IMR-90 (cell line): Measurements from ENCODE around the gene SLC2A2. TPM values are rescaled to one million over a fixed set of nuclear protein-coding genes. Genes with fewer than 3 reads are reported as not detected.

Source experiments
- ATAC-seq: fragments of 200-7000 bp; cut with Tn5 transposase; 2 replicates; pipeline ENCODE4 v1.9.1; 2020; ENCODE audit warnings: low read depth, mild to moderate bottlenecking, moderate library complexity
- BruUV-seq: library from RNA; stranded (reverse); fragments of 400-500 nt; replicated peaks from 2 replicates; lab custom pipeline; 2021; lab: Mats Ljungman, UMichigan
- CTCF ChIA-PET: fragments of 300-600 bp; formaldehyde crosslinking; extraction: SDS; loops from one replicate; lab custom pipeline; 2021; ENCODE audit warnings: antibody characterized with exemption; lab: Yijun Ruan, JAX
- POLR2A ChIA-PET: fragments of 300-600 bp; sonication (Branson Sonifier 250); formaldehyde crosslinking; loops from one replicate; lab custom pipeline; 2022; ENCODE audit warnings: antibody characterized with exemption; ENCODE audit not compliant: unreplicated experiment; lab: Charles Lee
- DNase-seq: peaks from one replicate; pipeline ENCODE4 v3.0.0; 2013
- H2AFZ ChIP-seq: replicated peaks from 2 replicates; pipeline ENCODE3; 2013; ENCODE audit warnings: low read length, mild to moderate bottlenecking; ENCODE audit not compliant: poor library complexity
- H2AK5ac ChIP-seq: 2 replicates; pipeline ENCODE4 v1.6.1; 2013; ENCODE audit warnings: low read depth, low read length, inconsistent platforms
- H2AK9ac ChIP-seq: replicated peaks from 2 replicates; pipeline ENCODE3; 2013; ENCODE audit warnings: mild to moderate bottlenecking, low read depth, low read length, moderate library complexity; ENCODE audit not compliant: poor library complexity
- H2BK120ac ChIP-seq: 2 replicates; pipeline ENCODE4 v1.6.1; 2013; ENCODE audit warnings: low read depth, low read length, inconsistent platforms
- H2BK15ac ChIP-seq: 3 replicates; pipeline ENCODE4 v1.6.1; 2013; ENCODE audit warnings: low read depth, low read length, inconsistent platforms
- H2BK20ac ChIP-seq: 2 replicates; pipeline ENCODE4 v1.6.1; 2013; ENCODE audit warnings: low read depth, mild to moderate bottlenecking, inconsistent platforms, low read length, moderate library complexity
- H2BK5ac ChIP-seq: 2 replicates; pipeline ENCODE4 v1.6.1; 2013; ENCODE audit warnings: mild to moderate bottlenecking, low read depth, low read length, inconsistent platforms; ENCODE audit not compliant: poor library complexity, severe bottlenecking
- H3K14ac ChIP-seq: replicated peaks from 2 replicates; pipeline ENCODE4 v1.6.1; 2013; ENCODE audit warnings: low read depth, low read length, inconsistent platforms
- H3K18ac ChIP-seq: 2 replicates; pipeline ENCODE4 v1.6.1; 2013; ENCODE audit warnings: low read depth, low read length, control low read depth
- H3K23ac ChIP-seq: 2 replicates; pipeline ENCODE4 v1.6.1; 2013; ENCODE audit warnings: low read depth, low read length, inconsistent platforms
- H3K27ac ChIP-seq: 2 replicates; pipeline ENCODE4 v1.5.1; 2013; ENCODE audit warnings: mild to moderate bottlenecking, control low read depth, low read length; ENCODE audit not compliant: insufficient read depth
- H3K27me3 ChIP-seq: 2 replicates; pipeline ENCODE4 v1.6.1; 2013; ENCODE audit warnings: low read length; ENCODE audit not compliant: control insufficient read depth, insufficient read depth
- H3K36me3 ChIP-seq: 2 replicates; pipeline ENCODE4 v1.6.1; 2013; ENCODE audit warnings: low read length, mixed read lengths; ENCODE audit not compliant: control insufficient read depth, insufficient read depth
- H3K4ac ChIP-seq: 2 replicates; pipeline ENCODE4 v1.6.1; 2013; ENCODE audit warnings: low read depth, low read length, inconsistent platforms
- H3K4me1 ChIP-seq: 2 replicates; pipeline ENCODE4 v1.6.1; 2013; ENCODE audit warnings: low read length, mixed read lengths; ENCODE audit not compliant: control insufficient read depth, insufficient read depth
- H3K4me2 ChIP-seq: 2 replicates; pipeline ENCODE4 v1.6.1; 2013; ENCODE audit warnings: low read depth, mild to moderate bottlenecking, control low read depth, low read length, moderate library complexity
- H3K4me3 ChIP-seq: 2 replicates; pipeline ENCODE4 v1.5.1; 2013; ENCODE audit warnings: low read depth, mild to moderate bottlenecking, control low read depth, low read length, moderate library complexity; ENCODE audit not compliant: insufficient read depth
- H3K56ac ChIP-seq: 2 replicates; pipeline ENCODE4 v1.6.1; 2013; ENCODE audit warnings: low read length, inconsistent platforms; ENCODE audit not compliant: insufficient read depth; ENCODE audit errors: extremely low read depth
- H3K79me1 ChIP-seq, 2 experiments: 2 replicates each; pipeline ENCODE4 v1.6.1; 2013; ENCODE audit warnings: low read length in 2 of 2, inconsistent platforms in 1 of 2, low read depth in 1 of 2
- H3K9ac ChIP-seq: 2 replicates; pipeline ENCODE4 v1.6.1; 2013; ENCODE audit warnings: low read depth, low read length, control low read depth
- H3K9me1 ChIP-seq: 2 replicates; pipeline ENCODE4 v1.6.1; 2013; ENCODE audit warnings: low read length, inconsistent platforms; ENCODE audit not compliant: insufficient read depth
- H3K9me3 ChIP-seq: 2 replicates; pipeline ENCODE4 v1.6.1; 2013; ENCODE audit warnings: low read length; ENCODE audit not compliant: control insufficient read depth, insufficient read depth
- H4K20me1 ChIP-seq: 2 replicates; pipeline ENCODE4 v1.6.1; 2013; ENCODE audit warnings: low read length, inconsistent platforms; ENCODE audit not compliant: insufficient read depth
- H4K5ac ChIP-seq: 2 replicates; pipeline ENCODE4 v1.6.1; 2013; ENCODE audit warnings: mild to moderate bottlenecking, low read depth, low read length, control low read depth
- H4K8ac ChIP-seq, 2 experiments: 2 replicates each; pipeline ENCODE4 v1.6.1; 2013; ENCODE audit warnings: low read depth in 2 of 2, low read length in 2 of 2, control low read depth in 1 of 2, inconsistent platforms in 1 of 2
- H4K91ac ChIP-seq: 2 replicates; pipeline ENCODE4 v1.6.1; 2013; ENCODE audit warnings: low read depth, low read length, inconsistent platforms; ENCODE audit not compliant: insufficient read depth
- BHLHE40 ChIP-seq: fragments of 150-350 bp; IDR thresholded peaks from 2 replicates; pipeline ENCODE4 v1.6.1; 2016; ENCODE audit warnings: mild to moderate bottlenecking, low read depth, low read length
- CEBPB ChIP-seq: IDR thresholded peaks from 2 replicates; pipeline ENCODE4 v1.6.1; 2012; ENCODE audit warnings: low read depth, low read length, improper control_type of control experiment
- CHD1 ChIP-seq: IDR thresholded peaks from 2 replicates; pipeline ENCODE4 v1.6.1; 2012; ENCODE audit warnings: low read depth, low read length, improper control_type of control experiment
- CTCF ChIP-seq: conservative IDR thresholded peaks from 2 replicates; pipeline ENCODE4 v1.5.1; 2012; ENCODE audit warnings: mild to moderate bottlenecking, low read depth, low read length, improper control_type of control experiment
- ELK1 ChIP-seq: fragments of 150-350 bp; IDR thresholded peaks from 2 replicates; pipeline ENCODE4 v1.6.1; 2016; ENCODE audit warnings: low read depth, mild to moderate bottlenecking, low read length, moderate library complexity, borderline replicate concordance
- FOS ChIP-seq: fragments of 150-350 bp; IDR thresholded peaks from 2 replicates; pipeline ENCODE4 v1.6.1; 2016; ENCODE audit warnings: low read depth, low read length
- MAFK ChIP-seq: IDR thresholded peaks from 2 replicates; pipeline ENCODE4 v1.6.1; 2012; ENCODE audit warnings: low read depth, low read length, improper control_type of control experiment
- MAZ ChIP-seq: IDR thresholded peaks from 2 replicates; pipeline ENCODE4 v1.6.1; 2012; ENCODE audit warnings: low read depth, mild to moderate bottlenecking, low read length, improper control_type of control experiment, moderate library complexity, borderline replicate concordance
- MXI1 ChIP-seq: IDR thresholded peaks from 2 replicates; pipeline ENCODE4 v1.6.1; 2012; ENCODE audit warnings: low read depth, mild to moderate bottlenecking, low read length, moderate library complexity, borderline replicate concordance
- NFE2L2 ChIP-seq: fragments of 150-350 bp; IDR thresholded peaks from 2 replicates; pipeline ENCODE4 v1.6.1; 2016; ENCODE audit warnings: low read depth, mild to moderate bottlenecking, low read length
- POLR2A ChIP-seq: IDR thresholded peaks from 2 replicates; pipeline ENCODE4 v1.6.1; 2012; ENCODE audit warnings: mild to moderate bottlenecking, low read depth, low read length
- RAD21 ChIP-seq: IDR thresholded peaks from 2 replicates; pipeline ENCODE4 v1.6.1; 2012; ENCODE audit warnings: low read length, improper control_type of control experiment
- RCOR1 ChIP-seq: IDR thresholded peaks from 2 replicates; pipeline ENCODE4 v1.6.1; 2012; ENCODE audit warnings: mild to moderate bottlenecking, low read length, improper control_type of control experiment; ENCODE audit not compliant: insufficient replicate concordance
- RFX5 ChIP-seq: IDR thresholded peaks from 2 replicates; pipeline ENCODE4 v1.8.0; 2012; ENCODE audit warnings: low read depth, mild to moderate bottlenecking, low read length, moderate library complexity
- SMC3 ChIP-seq: fragments of 150-350 bp; IDR thresholded peaks from 2 replicates; pipeline ENCODE4 v1.6.1; 2016; ENCODE audit warnings: low read depth, mild to moderate bottlenecking, antibody characterized with exemption, low read length, moderate library complexity
- USF2 ChIP-seq: fragments of 150-350 bp; IDR thresholded peaks from 2 replicates; pipeline ENCODE4 v1.6.1; 2017; ENCODE audit warnings: mild to moderate bottlenecking, antibody characterized with exemption, low read length, low read depth
- WGBS, 2 experiments: methylation state at CpG; one replicate each; pipeline versions ENCODE4 v1.1.5 to v1.1.7; 2013; ENCODE audit warnings: missing lambda C conversion rate in 2 of 2; ENCODE audit not compliant: insufficient read length in 1 of 2; ENCODE audit errors: extremely low coverage in 2 of 2; 5-methylcytosine and 5-hydroxymethylcytosine counted together
- dilution Hi-C: fragments of 300-500 bp; cut with HindIII; formaldehyde crosslinking; loops from one replicate; pipeline ENCODE4 v1.14.3; 2018; ENCODE audit warnings: low sequenced_read_pairs; ENCODE audit not compliant: unreplicated experiment
- in situ Hi-C: fragments of 300-500 bp; cut with MboI; formaldehyde crosslinking; loops from 3 replicates; pipeline ENCODE4 v1.14.3; 2019; ENCODE audit warnings: low sequenced_read_pairs, inconsistent platforms, mixed read lengths
- intact Hi-C: fragments of 100-400 bp; cut with micrococcal nuclease; formaldehyde crosslinking; loops from 2 replicates; pipeline ENCODE4 v1.10.0; 2022
- polyA plus RNA-seq, 3 experiments: library from polyadenylated mRNA; depleted of rRNA; stranded (reverse); fragments of >200 nt; gene quantifications; 2 replicates each; pipeline ENCODE4 v1.2.3, GENCODE V29; 2012; ENCODE audit warnings: low replicate concordance in 1 of 3
- total RNA-seq: library from RNA; depleted of rRNA; stranded (reverse); fragments of >200 nt; gene quantifications from 2 replicates; pipeline ENCODE4 v1.2.3, GENCODE V29; 2012

SLC2A2 gene
- total and polyA plus RNA-seq, 2 of the 4 experiments (the other 2 are of a cell fraction), result not detected

GRCh38 chr3:170982733-170983132 is 43.8 kb downstream of the SLC2A2 start:
- WGBS, 2 experiments, result no CpG with 5 or more reads among the region's 2 CpGs
- no peak for ATAC-seq
- BruUV-seq, result no TSS peak

More at GRCh38 chr3:170982733-170983132, 43.8 kb downstream of the SLC2A2 start:
- Histone ChIP-seq H3K79me1 (no peaks in the 10 kb centered on the region), H2BK5ac (no peak overlapping the region), H3K4me1 (no peaks in the 10 kb centered on the region), H3K36me3 (no peaks in the 10 kb centered on the region), H3K4ac (no peak overlapping the region), H3K9ac (no peak overlapping the region), H3K27ac (no peak overlapping the region), H3K9me3 (no peaks in the 10 kb centered on the region; the same call in 1 of the 2 replicates), H3K4me2 (no peak overlapping the region), H2BK120ac (no peak overlapping the region), H2AFZ (no peak overlapping the region), H2BK20ac (no peak overlapping the region), H2AK9ac (no peak overlapping the region), H4K91ac (no peak overlapping the region), H3K56ac (no peak overlapping the region), H4K20me1 (no peaks in the 10 kb centered on the region), H3K4me3 (no peak overlapping the region), H3K14ac (no peak overlapping the region), H4K8ac (no peak overlapping the region), H2AK5ac (no peak overlapping the region), H3K9me1 (no peaks in the 10 kb centered on the region), H2BK15ac (no peak overlapping the region), H3K27me3 (no peaks in the 10 kb centered on the region), H4K5ac (no peak overlapping the region), H3K23ac (no peak overlapping the region), H3K18ac (no peak overlapping the region)
- CTCF ChIA-PET, result no interaction called here
- no peak for DNase-seq
- POLR2A ChIA-PET, result no interaction called here
- TF ChIP-seq SMC3 (no peak), USF2 (no peak), BHLHE40 (no peak), CEBPB (no peak), POLR2A (no peak), RFX5 (no peak), FOS (no peak), ELK1 (no peak), RCOR1 (no peak), MXI1 (no peak), RAD21 (no peak), CTCF (no peak), NFE2L2 (no peak), MAZ (no peak), CHD1 (no peak), MAFK (no peak)
- intact Hi-C loops, result no loop called here
- dilution Hi-C loops, result no loop called here
- in situ Hi-C loops, result no loop called here
